HUES64 (cell line): ENCODE data around the gene VASH1.

Experiments used
- H3K27ac ChIP-seq: 2 replicates; pipeline ENCODE4 v1.7.0; 2013; ENCODE audit warnings: low read depth, low read length, inconsistent platforms
- H3K27me3 ChIP-seq: 2 replicates; pipeline ENCODE4 v1.6.1; 2013; ENCODE audit warnings: mild to moderate bottlenecking, low read length; ENCODE audit not compliant: insufficient read depth
- H3K36me3 ChIP-seq: 2 replicates; pipeline ENCODE4 v1.6.1; 2013; ENCODE audit warnings: mild to moderate bottlenecking, low read length; ENCODE audit not compliant: insufficient read depth
- H3K4me1 ChIP-seq: 2 replicates; pipeline ENCODE4 v1.6.1; 2013; ENCODE audit warnings: mild to moderate bottlenecking, low read length, moderate library complexity; ENCODE audit not compliant: insufficient read depth
- H3K4me3 ChIP-seq: 2 replicates; pipeline ENCODE4 v1.5.1; 2013; ENCODE audit warnings: mild to moderate bottlenecking, low read length, moderate library complexity
- H3K9ac ChIP-seq: 2 replicates; pipeline ENCODE4 v1.6.1; 2013; ENCODE audit warnings: mild to moderate bottlenecking, low read depth, low read length
- H3K9me3 ChIP-seq: 2 replicates; pipeline ENCODE4 v1.6.1; 2013; ENCODE audit warnings: low read depth, low read length; ENCODE audit not compliant: insufficient read depth
- WGBS: fragments of 150-250, 120-280 bp; methylation state at CpG from one replicate; pipeline ENCODE4 v1.1.7; 2013; ENCODE audit warnings: missing lambda C conversion rate; 5-methylcytosine and 5-hydroxymethylcytosine counted together

The VASH1 gene

GRCh38 chr14:76780360-76780759, 19.1 kb downstream of the VASH1 start:
- no peak overlapping the region for H3K4me3 ChIP-seq
- H3K9me3 ChIP-seq: no peaks in the 10 kb centered on the region
- WGBS: 73% methylated on average over 5 of the region's 5 CpGs
- H3K9ac ChIP-seq: no peak overlapping the region
- H3K36me3 ChIP-seq: peaks cover 33% of the 10 kb centered on the region
- no peaks in the 10 kb centered on the region for H3K4me1 ChIP-seq
- no peaks in the 10 kb centered on the region for H3K27me3 ChIP-seq
- no peak overlapping the region for H3K27ac ChIP-seq

GRCh38 chr14:76780875-76781647, 19.8 kb downstream of the VASH1 start:
- H3K27me3 ChIP-seq: no peaks in the 10 kb centered on the region
- H3K27ac ChIP-seq: no peak overlapping the region
- H3K4me3 ChIP-seq: no peak overlapping the region
- no peaks in the 10 kb centered on the region for H3K9me3 ChIP-seq
- H3K4me1 ChIP-seq: no peaks in the 10 kb centered on the region
- no peak overlapping the region for H3K9ac ChIP-seq
- 91% methylated on average over 11 of the region's 11 CpGs for WGBS
- peaks cover 33% of the 10 kb centered on the region for H3K36me3 ChIP-seq

GRCh38 chr14:76781648-76782051, 20.4 kb downstream of the VASH1 start:
- H3K9ac ChIP-seq: no peak overlapping the region
- H3K27me3 ChIP-seq: no peaks in the 10 kb centered on the region
- no peak overlapping the region for H3K27ac ChIP-seq
- no peaks in the 10 kb centered on the region for H3K4me1 ChIP-seq
- 88% methylated on average over 1 of the region's 2 CpGs for WGBS
- no peak overlapping the region for H3K4me3 ChIP-seq
- H3K9me3 ChIP-seq: no peaks in the 10 kb centered on the region
- H3K36me3 ChIP-seq: peaks cover 36% of the 10 kb centered on the region

GRCh38 chr14:76782115-76782884, 21.0 kb downstream of the VASH1 start:
- Histone ChIP-seq H3K9me3 (no peaks in the 10 kb centered on the region), H3K4me3 (no peak overlapping the region), H3K4me1 (no peaks in the 10 kb centered on the region), H3K27ac (no peak overlapping the region), H3K27me3 (no peaks in the 10 kb centered on the region), H3K36me3 (peaks cover 42% of the 10 kb centered on the region), H3K9ac (no peak overlapping the region)
- WGBS: 93% methylated on average over 10 of the region's 10 CpGs

GRCh38 chr14:76782885-76783566, 21.8 kb downstream of the VASH1 start:
- Histone ChIP-seq H3K27ac (no peak overlapping the region), H3K27me3 (no peaks in the 10 kb centered on the region), H3K4me3 (no peak overlapping the region), H3K4me1 (no peaks in the 10 kb centered on the region), H3K9me3 (no peaks in the 10 kb centered on the region), H3K36me3 (peaks cover 50% of the 10 kb centered on the region), H3K9ac (no peak overlapping the region)
- WGBS: 77% methylated on average over 9 of the region's 9 CpGs

GRCh38 chr14:76784266-76784874, 23.1 kb downstream of the VASH1 start:
- H3K27me3 ChIP-seq: no peaks in the 10 kb centered on the region
- H3K9ac ChIP-seq: no peak overlapping the region
- H3K36me3 ChIP-seq: peaks cover 63% of the 10 kb centered on the region
- no peak overlapping the region for H3K4me3 ChIP-seq
- no peaks in the 10 kb centered on the region for H3K4me1 ChIP-seq
- 88% methylated on average over 6 of the region's 6 CpGs for WGBS
- no peak overlapping the region for H3K27ac ChIP-seq
- no peaks in the 10 kb centered on the region for H3K9me3 ChIP-seq

GRCh38 chr14:76784881-76785280, 23.6 kb downstream of the VASH1 start:
- H3K27me3 ChIP-seq: no peaks in the 10 kb centered on the region
- WGBS: 17% methylated on average over 1 of the region's 2 CpGs
- peaks cover 65% of the 10 kb centered on the region for H3K36me3 ChIP-seq
- H3K27ac ChIP-seq: no peak overlapping the region
- H3K9me3 ChIP-seq: no peaks in the 10 kb centered on the region
- H3K9ac ChIP-seq: no peak overlapping the region
- H3K4me1 ChIP-seq: no peaks in the 10 kb centered on the region
- no peak overlapping the region for H3K4me3 ChIP-seq

- Histone ChIP-seq H3K27ac (no peak overlapping the region), H3K27me3 (no peaks in the 10 kb centered on the region), H3K36me3 (peaks cover 74% of the 10 kb centered on the region), H3K9ac (no peak overlapping the region), H3K9me3 (no peaks in the 10 kb centered on the region), H3K4me3 (no peak overlapping the region), H3K4me1 (no peaks in the 10 kb centered on the region)
- WGBS: 94% methylated on average over 2 of the region's 2 CpGs
Observed at GRCh38 chr14:76786601-76787000, 25.3 kb downstream of the VASH1 start.

- no peaks in the 10 kb centered on the region for H3K4me1 ChIP-seq
- no peaks in the 10 kb centered on the region for H3K27me3 ChIP-seq
- peaks cover 70% of the 10 kb centered on the region for H3K36me3 ChIP-seq
- no peak overlapping the region for H3K4me3 ChIP-seq
- H3K27ac ChIP-seq: no peak overlapping the region
- no peaks in the 10 kb centered on the region for H3K9me3 ChIP-seq
- H3K9ac ChIP-seq: no peak overlapping the region
- WGBS: no CpG with 5 or more reads among the region's 2 CpGs
Observed at GRCh38 chr14:76792422-76792821, 31.2 kb downstream of the VASH1 start.

- no peak overlapping the region for H3K27ac ChIP-seq
- no peak overlapping the region for H3K9ac ChIP-seq
- no peak overlapping the region for H3K4me3 ChIP-seq
- no peaks in the 10 kb centered on the region for H3K27me3 ChIP-seq
- H3K4me1 ChIP-seq: no peaks in the 10 kb centered on the region
- H3K36me3 ChIP-seq: peaks cover 70% of the 10 kb centered on the region
- H3K9me3 ChIP-seq: no peaks in the 10 kb centered on the region
- WGBS: 83% methylated on average over 4 of the region's 4 CpGs
Observed at GRCh38 chr14:76793324-76793723, 32.1 kb downstream of the VASH1 start.

GRCh38 chr14:76793956-76794355, 32.7 kb downstream of the VASH1 start:
- Histone ChIP-seq H3K9ac (no peak overlapping the region), H3K27ac (no peak overlapping the region), H3K4me3 (no peak overlapping the region), H3K36me3 (peaks cover 70% of the 10 kb centered on the region), H3K9me3 (no peaks in the 10 kb centered on the region), H3K4me1 (no peaks in the 10 kb centered on the region), H3K27me3 (no peaks in the 10 kb centered on the region)
- WGBS: 100% methylated on average over 3 of the region's 5 CpGs
